Gastrocnemius medialis (tissue), 4 donors: ENCODE measurements around the gene HNRNPC.

ENCODE experiments used
- CTCF ChIP-seq, 5 experiments: fragments of 450-650 bp in 3 of 5; fragments of 200-600 bp in 2 of 5; sonication (generic) in 2 of 5; IDR thresholded peaks in 4 of 5; conservative IDR thresholded peaks in 1 of 5; 1 replicate in 4 of 5; 2 replicates in 1 of 5; pipeline ENCODE4 v1.5.1; 2016 to 2019; ENCODE audit warnings: antibody characterized with exemption in 5 of 5, mild to moderate bottlenecking in 3 of 5, moderate library complexity in 3 of 5
- POLR2A ChIP-seq, 2 donors: fragments of 450-650 bp; IDR thresholded peaks; one replicate each; pipeline ENCODE4 v1.6.1; 2017; ENCODE audit warnings: antibody characterized with exemption in 2 of 2, mild to moderate bottlenecking in 2 of 2, moderate library complexity in 2 of 2

DNA sequence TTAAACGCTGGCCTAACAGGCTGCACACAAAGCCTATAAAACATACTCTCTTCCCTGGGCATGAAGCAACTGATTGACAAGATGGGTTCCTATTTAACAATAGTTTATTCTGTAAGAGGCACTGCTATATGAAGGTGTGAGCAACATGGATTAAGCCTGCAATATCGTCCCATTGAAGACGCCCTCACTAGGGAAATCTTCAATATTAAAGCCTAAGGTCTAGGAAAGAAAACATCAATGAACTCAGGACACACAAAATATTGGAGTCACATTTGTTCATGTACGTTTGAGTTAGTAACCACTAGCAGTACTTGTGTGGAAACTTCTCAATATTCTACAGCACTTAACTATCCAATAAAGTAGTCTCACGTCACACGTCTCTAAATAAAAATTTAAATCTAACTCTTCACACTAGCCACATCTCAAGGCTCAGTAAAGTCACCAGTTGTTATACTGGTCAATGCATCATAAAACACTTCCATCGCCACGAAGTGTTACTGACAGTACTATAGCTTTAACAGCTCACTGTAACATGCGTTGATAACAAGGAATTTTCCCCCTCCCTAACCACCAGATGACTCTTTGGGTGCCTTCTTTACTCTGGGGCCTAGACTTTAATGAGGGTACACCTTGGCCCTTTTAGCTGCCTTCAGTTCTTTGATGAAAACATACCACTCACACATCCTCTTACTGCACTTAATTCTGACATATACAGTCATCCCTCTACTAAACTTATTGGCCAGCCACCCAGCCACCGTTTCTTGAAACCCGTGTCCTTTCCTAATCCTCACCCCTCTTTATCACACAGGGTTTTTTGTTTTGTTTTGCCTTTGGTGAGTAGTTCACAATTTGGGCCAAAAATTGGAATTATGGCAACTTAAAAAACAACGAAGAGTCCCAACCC, 63.3 kb downstream of the HNRNPC start:
- TF ChIP-seq CTCF (IDR thresholded peaks at IDR 0.05 in 4 of 5, conservative IDR thresholded peaks at IDR 0.05 in 1 of 5) (no peak), POLR2A (IDR thresholded peaks at IDR 0.05) (no peak)
